ENCODE results near the gene PSD2. TPM values are rescaled to one million over a fixed set of nuclear protein-coding genes. Genes with fewer than 3 reads are reported as not detected.

The PSD2 gene
- polyA plus RNA-seq, 2 donors = 0.02 to 0.04 TPM

DNA sequence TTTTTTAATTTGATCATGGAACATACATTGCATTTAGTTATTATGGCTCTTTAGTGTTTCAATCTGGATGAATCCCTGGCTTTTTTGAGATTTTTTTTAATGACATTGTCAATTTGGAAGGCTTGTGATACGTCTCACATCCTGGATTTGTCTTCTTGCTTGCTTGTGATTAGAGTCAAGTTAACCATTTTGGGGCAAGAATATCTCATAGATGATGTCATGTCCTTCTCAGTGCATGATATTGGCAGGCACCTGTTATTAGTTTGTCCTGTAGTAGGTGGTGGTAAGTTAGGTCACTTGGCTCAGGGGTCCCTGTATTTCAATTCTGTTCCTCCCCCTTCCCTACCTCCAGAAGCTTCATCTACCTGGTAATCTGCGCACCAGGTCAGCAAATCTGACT, 3.3 kb downstream of the PSD2 start:
- peaks cover 0 to 17% of the 10 kb centered on the region in 2 donors for H3K27me3 ChIP-seq (ENCODE audit: control insufficient read depth in 1 of 2, insufficient read depth in 2 of 2, low read length in 2 of 2)
- 77 to 83% methylated on average over 2 of the region's 2 CpGs for WGBS, 2 donors
- peaks cover 0 to 4% of the 10 kb centered on the region in 2 donors for H3K4me1 ChIP-seq (ENCODE audit: control insufficient read depth in 2 of 2, insufficient read depth in 2 of 2, low read length in 1 of 2)
- no peaks in the 10 kb centered on the region for H3K9me3 ChIP-seq (ENCODE audit: control insufficient read depth in 2 of 2, insufficient read depth in 1 of 2, low read depth in 1 of 2, low read length in 1 of 2)
- H3K4me3 ChIP-seq (ENCODE audit: low read depth in 1 of 2, low read length in 2 of 2) = no peak overlapping the region
- H3K36me3 ChIP-seq (ENCODE audit: control insufficient read depth in 2 of 2, insufficient read depth in 2 of 2, low read length in 1 of 2) = no peaks in the 10 kb centered on the region
- no peak overlapping the region for H3K27ac ChIP-seq (ENCODE audit: low read depth in 2 of 2, low read length in 1 of 2)

DNA sequence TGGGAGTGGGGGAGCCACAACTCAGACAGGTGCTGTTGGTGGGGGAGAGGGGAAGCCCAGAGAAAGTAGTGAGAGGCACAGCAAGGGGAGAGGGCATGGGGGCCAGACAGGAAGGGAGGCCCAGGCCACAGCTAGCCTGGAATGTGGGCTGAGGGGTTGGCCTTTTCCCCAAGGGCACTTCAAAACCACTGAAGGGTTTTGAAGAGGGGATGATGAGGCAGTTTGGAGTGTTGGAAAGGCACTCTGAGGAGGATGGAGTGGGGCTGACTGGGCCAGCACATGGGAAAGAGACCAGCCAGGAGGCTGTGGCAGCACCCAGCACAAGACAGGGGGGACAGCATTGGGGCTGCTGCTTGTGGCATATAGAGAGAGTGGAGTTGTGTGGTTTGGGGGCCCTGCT, 3.8 kb downstream of the PSD2 start:
- peaks cover 0 to 17% of the 10 kb centered on the region in 2 donors for H3K27me3 ChIP-seq (ENCODE audit: control insufficient read depth in 1 of 2, insufficient read depth in 2 of 2, low read length in 2 of 2)
- peaks cover 0 to 4% of the 10 kb centered on the region in 2 donors for H3K4me1 ChIP-seq (ENCODE audit: control insufficient read depth in 2 of 2, insufficient read depth in 2 of 2, low read length in 1 of 2)
- no peaks in the 10 kb centered on the region for H3K36me3 ChIP-seq (ENCODE audit: control insufficient read depth in 2 of 2, insufficient read depth in 2 of 2, low read length in 1 of 2)
- no peak overlapping the region for H3K4me3 ChIP-seq (ENCODE audit: low read depth in 1 of 2, low read length in 2 of 2)
- no peak overlapping the region for H3K27ac ChIP-seq (ENCODE audit: low read depth in 2 of 2, low read length in 1 of 2)
- H3K9me3 ChIP-seq (ENCODE audit: control insufficient read depth in 2 of 2, insufficient read depth in 1 of 2, low read depth in 1 of 2, low read length in 1 of 2) = no peaks in the 10 kb centered on the region

DNA sequence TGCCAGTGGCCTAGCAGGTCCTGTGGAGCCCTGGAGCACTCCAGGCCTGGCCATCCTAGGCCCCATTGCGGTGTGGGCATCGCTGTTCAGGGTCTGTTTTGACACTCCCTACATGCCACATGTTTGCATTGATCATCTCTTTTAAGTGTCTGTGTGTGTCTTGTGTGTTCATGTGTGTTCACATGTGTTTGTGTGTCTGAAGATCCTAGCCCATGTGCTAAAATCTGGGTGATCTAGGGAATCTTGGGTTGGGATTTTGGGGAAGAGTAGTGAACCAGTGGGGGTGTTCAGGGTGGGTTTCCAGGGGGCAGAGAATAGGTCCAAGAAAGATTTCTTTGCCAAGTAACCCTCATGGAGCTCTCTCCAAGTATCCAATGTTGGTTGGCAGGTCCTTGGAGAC, 8.4 kb downstream of the PSD2 start:
- H3K27me3 ChIP-seq (ENCODE audit: control insufficient read depth in 1 of 2, insufficient read depth in 2 of 2, low read length in 2 of 2) = no peaks in the 10 kb centered on the region
- WGBS, 2 donors = 91 to 96% methylated on average over 2 of the region's 2 CpGs
- no peaks in the 10 kb centered on the region for H3K36me3 ChIP-seq (ENCODE audit: control insufficient read depth in 2 of 2, insufficient read depth in 2 of 2, low read length in 1 of 2)
- H3K4me1 ChIP-seq (ENCODE audit: control insufficient read depth in 2 of 2, insufficient read depth in 2 of 2, low read length in 1 of 2) = no peaks in the 10 kb centered on the region
- H3K9me3 ChIP-seq (ENCODE audit: control insufficient read depth in 2 of 2, insufficient read depth in 1 of 2, low read depth in 1 of 2, low read length in 1 of 2) = peaks cover 0 to under 1% of the 10 kb centered on the region in 2 donors
- H3K27ac ChIP-seq (ENCODE audit: low read depth in 2 of 2, low read length in 1 of 2) = no peak overlapping the region
- no peak overlapping the region for H3K4me3 ChIP-seq (ENCODE audit: low read depth in 1 of 2, low read length in 2 of 2)

- Histone ChIP-seq H3K27me3 (ENCODE audit: control insufficient read depth in 1 of 2, insufficient read depth in 2 of 2, low read length in 2 of 2) (no peaks in the 10 kb centered on the region), H3K9me3 (ENCODE audit: control insufficient read depth in 2 of 2, insufficient read depth in 1 of 2, low read depth in 1 of 2, low read length in 1 of 2) (peaks cover 0 to 3% of the 10 kb centered on the region in 2 donors), H3K4me3 (ENCODE audit: low read depth in 1 of 2, low read length in 2 of 2) (no peak overlapping the region), H3K36me3 (ENCODE audit: control insufficient read depth in 2 of 2, insufficient read depth in 2 of 2, low read length in 1 of 2) (no peaks in the 10 kb centered on the region), H3K4me1 (ENCODE audit: control insufficient read depth in 2 of 2, insufficient read depth in 2 of 2, low read length in 1 of 2) (no peaks in the 10 kb centered on the region), H3K27ac (ENCODE audit: low read depth in 2 of 2, low read length in 1 of 2) (no peak overlapping the region)
- 89 to 92% methylated on average over 17 of the region's 17 CpGs for WGBS, 2 donors
Observed at GRCh38 chr5:139804800-139805397, 9.3 kb downstream of the PSD2 start.

DNA sequence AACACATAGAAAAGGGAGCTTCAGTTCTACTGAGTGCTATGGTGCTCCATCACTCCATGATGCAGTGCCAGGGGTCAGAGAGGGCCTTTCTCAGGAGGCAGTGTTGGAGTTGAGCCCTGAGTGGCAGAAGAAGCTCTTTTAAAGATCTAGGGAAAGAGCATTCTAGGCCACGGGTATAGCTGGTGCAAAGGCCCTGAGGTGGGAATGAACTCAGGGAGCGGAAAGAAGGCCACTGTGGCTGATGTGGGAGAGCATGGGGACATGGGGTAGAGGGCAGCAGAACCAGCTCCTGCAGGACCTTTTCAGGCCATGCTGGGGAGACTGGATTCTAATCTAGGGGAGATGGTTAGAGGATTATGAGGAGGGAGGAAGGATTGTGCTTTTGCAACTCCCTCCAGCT, 9.9 kb downstream of the PSD2 start:
- no peaks in the 10 kb centered on the region for H3K27me3 ChIP-seq (ENCODE audit: control insufficient read depth in 1 of 2, insufficient read depth in 2 of 2, low read length in 2 of 2)
- H3K4me3 ChIP-seq (ENCODE audit: low read depth in 1 of 2, low read length in 2 of 2) = no peak overlapping the region
- peaks cover 0 to 3% of the 10 kb centered on the region in 2 donors for H3K9me3 ChIP-seq (ENCODE audit: control insufficient read depth in 2 of 2, insufficient read depth in 1 of 2, low read depth in 1 of 2, low read length in 1 of 2)
- no peak overlapping the region for H3K27ac ChIP-seq (ENCODE audit: low read depth in 2 of 2, low read length in 1 of 2)
- H3K36me3 ChIP-seq (ENCODE audit: control insufficient read depth in 2 of 2, insufficient read depth in 2 of 2, low read length in 1 of 2) = no peaks in the 10 kb centered on the region
- H3K4me1 ChIP-seq (ENCODE audit: control insufficient read depth in 2 of 2, insufficient read depth in 2 of 2, low read length in 1 of 2) = no peaks in the 10 kb centered on the region
- 93 to 95% methylated on average over 2 of the region's 2 CpGs for WGBS, 2 donors

DNA sequence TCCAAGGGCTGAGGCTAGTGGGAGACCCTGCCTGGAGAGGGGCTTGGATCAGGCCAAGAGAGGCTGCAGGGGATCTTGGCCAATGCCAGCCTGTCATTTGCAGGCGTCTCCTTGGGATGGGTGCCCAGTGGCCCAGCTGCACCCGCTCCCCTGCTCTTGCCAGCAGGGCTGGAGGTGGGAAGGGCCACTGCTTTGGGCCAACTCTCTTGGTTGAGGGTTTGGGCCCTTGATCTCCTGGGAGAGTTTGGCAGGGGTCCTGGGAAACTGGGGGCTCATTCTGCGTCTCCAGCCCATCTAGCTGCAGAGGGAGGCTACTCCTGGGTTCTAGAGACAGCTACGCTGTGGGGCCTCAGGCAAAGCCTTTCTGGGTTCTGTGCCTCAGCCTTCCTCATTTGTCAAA, 10.5 kb downstream of the PSD2 start:
- H3K9me3 ChIP-seq (ENCODE audit: control insufficient read depth in 2 of 2, insufficient read depth in 1 of 2, low read depth in 1 of 2, low read length in 1 of 2) = peaks cover 0 to 3% of the 10 kb centered on the region in 2 donors
- H3K36me3 ChIP-seq (ENCODE audit: control insufficient read depth in 2 of 2, insufficient read depth in 2 of 2, low read length in 1 of 2) = no peaks in the 10 kb centered on the region
- WGBS, 2 donors = 75 to 80% methylated on average over 4 of the region's 4 CpGs
- H3K4me3 ChIP-seq (ENCODE audit: low read depth in 1 of 2, low read length in 2 of 2) = no peak overlapping the region
- H3K4me1 ChIP-seq (ENCODE audit: control insufficient read depth in 2 of 2, insufficient read depth in 2 of 2, low read length in 1 of 2) = no peaks in the 10 kb centered on the region
- H3K27me3 ChIP-seq (ENCODE audit: control insufficient read depth in 1 of 2, insufficient read depth in 2 of 2, low read length in 2 of 2) = no peaks in the 10 kb centered on the region
- H3K27ac ChIP-seq (ENCODE audit: low read depth in 2 of 2, low read length in 1 of 2) = no peak overlapping the region

GRCh38 chr5:139806726-139807646, 11.4 kb downstream of the PSD2 start:
- no peak overlapping the region for H3K27ac ChIP-seq (ENCODE audit: low read depth in 2 of 2, low read length in 1 of 2)
- 60 to 61% methylated on average over 8 of the region's 8 CpGs for WGBS, 2 donors
- H3K4me3 ChIP-seq (ENCODE audit: low read depth in 1 of 2, low read length in 2 of 2) = no peak overlapping the region
- H3K9me3 ChIP-seq (ENCODE audit: control insufficient read depth in 2 of 2, insufficient read depth in 1 of 2, low read depth in 1 of 2, low read length in 1 of 2) = peaks cover 0 to 3% of the 10 kb centered on the region in 2 donors
- no peaks in the 10 kb centered on the region for H3K27me3 ChIP-seq (ENCODE audit: control insufficient read depth in 1 of 2, insufficient read depth in 2 of 2, low read length in 2 of 2)
- H3K36me3 ChIP-seq (ENCODE audit: control insufficient read depth in 2 of 2, insufficient read depth in 2 of 2, low read length in 1 of 2) = no peaks in the 10 kb centered on the region
- H3K4me1 ChIP-seq (ENCODE audit: control insufficient read depth in 2 of 2, insufficient read depth in 2 of 2, low read length in 1 of 2) = no peaks in the 10 kb centered on the region

DNA sequence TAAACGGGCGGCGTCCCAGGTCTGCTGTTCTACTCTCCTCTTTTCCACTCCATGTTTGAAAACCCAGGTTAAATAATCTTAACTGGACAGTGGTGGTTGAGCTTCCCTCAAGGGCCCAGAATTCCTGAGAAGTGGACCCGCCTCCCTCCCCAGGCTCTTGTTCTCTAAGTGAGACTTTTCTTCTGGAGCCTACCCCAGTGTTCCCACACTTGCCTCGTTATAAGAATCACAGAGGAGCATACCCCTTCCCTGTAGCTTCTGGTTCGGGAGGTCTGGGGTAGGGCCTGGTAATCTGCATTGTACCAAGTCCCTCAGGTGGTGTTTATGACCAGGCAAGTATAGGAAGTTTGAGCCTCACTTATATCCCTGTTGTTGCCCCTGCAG, 12.0 kb downstream of the PSD2 start:
- Histone ChIP-seq H3K9me3 (ENCODE audit: control insufficient read depth in 2 of 2, insufficient read depth in 1 of 2, low read depth in 1 of 2, low read length in 1 of 2) (peaks cover 0 to 3% of the 10 kb centered on the region in 2 donors), H3K27ac (ENCODE audit: low read depth in 2 of 2, low read length in 1 of 2) (no peak overlapping the region), H3K4me3 (ENCODE audit: low read depth in 1 of 2, low read length in 2 of 2) (no peak overlapping the region), H3K4me1 (ENCODE audit: control insufficient read depth in 2 of 2, insufficient read depth in 2 of 2, low read length in 1 of 2) (no peaks in the 10 kb centered on the region), H3K36me3 (ENCODE audit: control insufficient read depth in 2 of 2, insufficient read depth in 2 of 2, low read length in 1 of 2) (no peaks in the 10 kb centered on the region), H3K27me3 (ENCODE audit: control insufficient read depth in 1 of 2, insufficient read depth in 2 of 2, low read length in 2 of 2) (no peaks in the 10 kb centered on the region)
- 76 to 83% methylated on average over 6 of the region's 6 CpGs for WGBS, 2 donors

GRCh38 chr5:139808481-139809330, 13.1 kb downstream of the PSD2 start:
- 38 to 40% methylated on average over 19 of the region's 19 CpGs for WGBS, 2 donors

More at GRCh38 chr5:139808481-139809330, 13.1 kb downstream of the PSD2 start:
- Histone ChIP-seq H3K9me3 (ENCODE audit: control insufficient read depth in 2 of 2, insufficient read depth in 1 of 2, low read depth in 1 of 2, low read length in 1 of 2) (peaks cover 0 to 3% of the 10 kb centered on the region in 2 donors), H3K27me3 (ENCODE audit: control insufficient read depth in 1 of 2, insufficient read depth in 2 of 2, low read length in 2 of 2) (no peaks in the 10 kb centered on the region), H3K4me1 (ENCODE audit: control insufficient read depth in 2 of 2, insufficient read depth in 2 of 2, low read length in 1 of 2) (no peaks in the 10 kb centered on the region), H3K27ac (ENCODE audit: low read depth in 2 of 2, low read length in 1 of 2) (no peak overlapping the region), H3K4me3 (ENCODE audit: low read depth in 1 of 2, low read length in 2 of 2) (no peak overlapping the region), H3K36me3 (ENCODE audit: control insufficient read depth in 2 of 2, insufficient read depth in 2 of 2, low read length in 1 of 2) (no peaks in the 10 kb centered on the region)
